Right forelimb (tissue), 1 donor: ENCODE data around the gene PRXL2B.
"Not testable (repeated sequence)": the region's sequence is repeated elsewhere in the genome, so short reads cannot be mapped to it uniquely, and the experiment has no call there.

Experiments used
- DNase-seq: peaks from one replicate; pipeline ENCODE4 v3.0.0-alpha.2; 2018

PRXL2B gene

DNA sequence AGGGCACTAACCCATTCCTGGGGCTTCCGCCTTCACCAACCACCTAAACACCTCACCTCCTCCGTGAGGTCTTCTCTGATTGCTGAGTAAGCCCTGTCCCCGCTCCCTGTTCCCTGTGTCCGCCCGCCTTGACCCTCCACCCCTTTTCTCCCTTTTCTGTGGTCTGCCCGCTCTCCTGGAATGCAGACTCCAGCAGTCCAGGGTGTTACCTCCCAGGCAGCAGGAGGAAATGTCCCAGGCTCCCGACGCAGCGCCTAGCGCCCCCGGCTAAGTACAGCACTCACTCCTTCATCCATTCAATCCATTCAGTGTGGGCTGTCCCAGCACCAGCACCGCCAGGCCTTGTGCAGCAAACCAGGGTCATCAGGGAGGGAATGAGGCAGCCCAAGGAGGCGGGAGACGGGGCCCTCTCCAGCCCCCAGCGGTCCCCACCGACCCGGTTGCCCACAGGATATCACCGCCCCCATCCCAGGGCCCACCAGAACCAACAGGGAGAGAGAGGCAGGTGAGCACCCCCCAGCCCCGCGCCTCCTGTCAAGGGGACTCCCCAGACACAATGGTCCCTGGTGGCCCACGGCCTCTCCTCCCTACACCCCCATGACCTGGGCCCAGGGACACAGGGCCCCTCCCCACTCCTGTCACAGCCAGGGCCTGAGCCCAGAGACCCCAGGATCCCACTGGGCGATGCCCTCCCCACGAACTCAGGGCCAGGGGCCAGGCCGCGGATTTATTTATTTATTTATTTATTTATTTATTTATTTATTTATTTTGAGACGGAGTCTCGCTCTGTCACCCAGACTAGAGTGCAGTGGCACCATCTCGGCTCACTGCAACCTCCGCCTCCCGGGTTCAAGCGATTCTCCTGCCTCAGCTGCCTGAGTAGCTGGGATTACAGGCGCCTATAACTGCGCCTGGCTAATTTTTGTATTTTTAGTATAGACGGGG is 20.2 kb upstream of the PRXL2B start:
- DNase-seq: no peak

DNA sequence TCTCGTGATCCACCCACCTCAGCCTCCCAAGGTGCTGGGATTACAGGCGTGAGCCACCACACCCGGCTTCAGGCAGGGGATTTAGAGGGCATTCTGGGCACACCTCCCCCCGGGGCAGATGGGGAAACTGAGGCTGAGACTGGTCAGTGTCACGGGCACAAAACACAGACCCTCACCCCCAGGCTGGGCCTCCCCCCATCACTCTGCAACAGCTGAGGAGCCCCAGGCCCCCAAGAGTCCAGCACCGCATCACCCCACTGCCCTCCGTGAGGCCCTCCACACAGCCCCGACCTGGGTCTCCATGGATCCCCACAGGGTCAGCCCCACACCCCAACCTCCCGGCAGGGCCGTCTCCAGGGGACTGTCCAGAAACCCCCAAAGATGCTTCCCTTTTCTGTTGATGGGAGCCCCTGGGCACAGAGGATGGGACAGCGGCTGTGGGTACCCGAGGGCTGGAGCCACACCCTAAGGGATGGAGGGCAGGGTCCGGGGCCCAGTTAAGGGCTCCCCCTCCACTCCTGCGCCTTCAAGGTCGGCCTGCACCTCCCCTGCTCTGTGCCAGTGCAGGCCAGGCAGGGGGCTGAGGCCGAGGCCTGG is 19.4 kb upstream of the PRXL2B start:
- DNase-seq: no peak

DNA sequence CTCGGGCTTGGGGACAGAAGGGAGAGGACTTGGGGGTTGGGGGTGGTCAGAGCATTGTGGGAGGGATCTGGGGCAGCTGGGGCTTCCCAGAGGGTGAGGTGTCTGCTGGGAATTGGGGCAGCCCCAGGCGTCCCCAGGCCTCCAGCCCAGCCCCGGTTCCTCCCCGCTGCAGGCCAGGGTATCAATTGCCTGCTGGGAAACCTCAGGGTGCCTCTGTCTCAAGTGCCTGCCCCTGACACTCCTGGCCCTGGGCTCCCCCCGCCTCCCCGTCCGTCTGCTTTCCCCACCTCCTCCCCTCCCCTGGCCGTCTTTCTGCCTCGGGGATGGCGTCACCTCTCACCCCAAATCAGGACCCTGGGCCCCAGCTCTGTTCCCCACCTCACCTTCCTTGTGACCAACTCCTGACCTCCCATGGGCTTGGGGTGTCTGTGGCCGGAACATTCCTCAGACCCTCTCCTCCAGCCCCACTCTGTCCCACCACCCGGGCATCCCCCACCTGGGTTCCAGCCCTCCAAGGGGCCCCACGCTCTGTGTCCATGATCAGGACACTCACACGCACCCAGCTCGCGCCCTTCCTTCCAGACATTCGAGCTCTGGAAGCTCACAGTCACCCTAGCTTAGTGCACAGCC is 18.3 kb upstream of the PRXL2B start:
- not testable (repeated sequence) for DNase-seq

DNA sequence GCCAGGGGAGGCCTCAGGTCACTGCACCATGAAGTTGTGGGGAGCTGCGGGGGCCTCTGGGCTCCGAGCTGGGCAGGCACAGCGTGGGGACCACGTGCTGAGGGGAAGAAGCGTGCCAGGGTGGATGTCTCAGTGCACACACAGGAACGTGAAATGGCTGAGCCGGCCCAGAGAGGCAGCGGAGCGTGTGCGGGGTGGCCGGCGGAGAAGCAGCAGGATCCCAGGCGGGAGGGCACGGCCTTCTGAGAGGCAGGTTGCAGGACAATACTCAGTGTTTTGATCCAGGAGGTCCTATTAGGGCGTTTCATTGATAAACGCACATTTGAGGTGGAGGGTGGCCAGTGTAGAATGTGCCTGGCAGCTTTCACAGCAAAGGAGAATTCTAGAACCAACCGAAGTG is 17.5 kb upstream of the PRXL2B start:
- no peak for DNase-seq

DNA sequence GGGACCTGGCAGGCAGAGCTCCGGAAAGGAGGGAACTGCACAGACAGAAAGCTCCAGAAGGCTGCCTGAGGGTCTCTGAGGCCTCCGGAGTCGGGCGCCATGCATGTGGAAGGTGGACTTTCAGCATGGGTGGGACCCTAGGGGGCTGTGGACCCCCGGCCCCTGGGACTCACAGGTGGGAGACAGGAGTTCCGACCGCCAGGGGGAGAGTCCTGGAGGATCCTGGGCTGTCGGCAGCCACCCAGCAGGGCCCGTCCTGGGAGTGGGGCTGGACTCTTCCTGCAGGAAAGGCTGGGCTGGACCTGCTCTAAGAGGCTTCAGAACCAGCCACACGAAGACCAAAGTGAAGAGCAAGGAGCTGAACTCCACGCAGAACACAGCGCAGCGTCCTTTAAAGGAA is 16.9 kb upstream of the PRXL2B start:
- not testable (repeated sequence) for DNase-seq

DNA sequence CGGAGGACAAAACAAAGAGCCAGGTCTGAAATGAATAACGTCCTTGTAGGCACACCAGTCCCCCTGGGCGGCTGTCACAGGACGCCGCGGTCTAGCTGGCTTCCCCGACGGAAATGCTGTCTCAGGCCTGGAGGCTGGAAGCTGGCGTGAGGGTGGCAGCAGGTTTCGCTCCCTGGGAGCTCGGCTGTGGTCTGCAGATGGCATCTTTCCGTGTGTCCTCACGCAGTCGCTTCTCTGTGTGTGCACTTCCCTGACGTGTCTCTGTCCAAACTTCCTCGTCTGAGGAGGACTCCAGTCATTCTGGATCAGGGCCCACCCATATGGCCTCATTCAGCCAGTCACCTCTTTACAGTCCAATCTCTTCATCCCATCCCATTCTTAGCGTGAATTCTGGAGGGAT is 16.2 kb upstream of the PRXL2B start:
- no peak for DNase-seq

DNA sequence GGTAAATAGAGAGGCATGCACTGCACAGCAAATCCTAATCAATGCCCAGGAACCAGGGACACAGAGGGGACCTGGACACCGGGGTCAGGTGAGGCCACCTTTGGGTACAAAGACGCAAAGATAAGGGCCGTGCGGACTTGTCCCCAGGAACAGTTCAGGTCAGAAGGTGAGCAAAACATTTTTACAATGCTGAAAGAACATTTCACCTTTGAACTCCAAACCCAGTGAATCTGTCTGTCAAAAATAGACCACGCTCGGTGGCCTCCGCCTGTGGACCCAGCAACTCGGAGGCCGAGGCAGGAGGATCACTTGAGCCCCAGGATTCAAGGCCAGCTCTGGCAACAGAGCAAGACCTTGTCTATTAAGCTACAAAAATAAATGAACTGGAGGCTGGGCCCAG is 15.2 kb upstream of the PRXL2B start:
- DNase-seq: no peak

DNA sequence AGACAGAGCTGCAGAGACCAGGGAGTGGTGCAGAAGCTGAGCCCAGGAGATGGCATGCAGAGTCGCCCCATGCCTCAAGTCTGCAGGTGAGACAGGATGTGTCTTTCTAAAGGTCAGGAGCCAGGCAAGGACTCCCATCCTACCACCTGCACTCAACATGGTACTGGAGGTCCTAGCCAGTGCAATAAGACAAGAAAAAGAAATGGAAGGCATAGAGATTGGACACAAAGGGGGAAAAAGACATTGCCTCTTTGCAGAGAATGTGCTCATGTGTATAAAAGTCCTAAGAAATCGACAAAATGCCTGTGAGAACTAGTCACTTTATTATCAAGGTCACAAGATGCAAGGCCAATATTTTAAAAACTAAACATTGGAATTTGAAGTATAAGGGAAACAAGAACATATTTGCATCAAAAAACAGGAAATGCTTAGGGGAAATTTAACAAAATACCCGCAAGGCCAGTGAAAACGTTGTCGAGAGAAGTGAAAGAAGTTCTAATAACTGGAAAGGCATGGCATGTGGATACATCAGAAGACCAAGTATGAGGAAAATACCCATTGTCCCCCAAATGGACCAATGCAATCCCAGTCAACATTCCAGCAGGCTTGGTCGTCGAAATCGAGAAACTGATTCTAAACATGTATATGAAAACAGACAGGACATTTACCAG is 13.2 kb upstream of the PRXL2B start:
- DNase-seq: no peak

DNA sequence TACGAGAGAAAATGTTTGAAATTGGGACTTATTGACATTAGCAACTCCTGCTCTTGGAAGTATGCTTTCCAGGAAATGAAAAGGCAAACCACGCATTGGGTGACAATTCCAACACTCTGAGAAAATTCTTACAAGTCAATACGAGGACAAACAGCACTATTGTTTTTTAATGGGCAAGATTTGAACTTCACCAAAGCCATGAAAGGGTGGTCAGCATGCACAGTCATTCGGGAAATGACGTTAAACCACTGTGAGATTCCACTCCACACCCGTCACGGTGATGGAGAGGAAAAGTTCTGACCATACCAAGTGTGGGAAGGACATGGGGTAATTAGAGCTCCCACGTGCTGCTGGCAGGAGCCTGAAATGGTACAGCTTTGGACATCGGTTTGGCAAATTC is 12.2 kb upstream of the PRXL2B start:
- DNase-seq: no peak

DNA sequence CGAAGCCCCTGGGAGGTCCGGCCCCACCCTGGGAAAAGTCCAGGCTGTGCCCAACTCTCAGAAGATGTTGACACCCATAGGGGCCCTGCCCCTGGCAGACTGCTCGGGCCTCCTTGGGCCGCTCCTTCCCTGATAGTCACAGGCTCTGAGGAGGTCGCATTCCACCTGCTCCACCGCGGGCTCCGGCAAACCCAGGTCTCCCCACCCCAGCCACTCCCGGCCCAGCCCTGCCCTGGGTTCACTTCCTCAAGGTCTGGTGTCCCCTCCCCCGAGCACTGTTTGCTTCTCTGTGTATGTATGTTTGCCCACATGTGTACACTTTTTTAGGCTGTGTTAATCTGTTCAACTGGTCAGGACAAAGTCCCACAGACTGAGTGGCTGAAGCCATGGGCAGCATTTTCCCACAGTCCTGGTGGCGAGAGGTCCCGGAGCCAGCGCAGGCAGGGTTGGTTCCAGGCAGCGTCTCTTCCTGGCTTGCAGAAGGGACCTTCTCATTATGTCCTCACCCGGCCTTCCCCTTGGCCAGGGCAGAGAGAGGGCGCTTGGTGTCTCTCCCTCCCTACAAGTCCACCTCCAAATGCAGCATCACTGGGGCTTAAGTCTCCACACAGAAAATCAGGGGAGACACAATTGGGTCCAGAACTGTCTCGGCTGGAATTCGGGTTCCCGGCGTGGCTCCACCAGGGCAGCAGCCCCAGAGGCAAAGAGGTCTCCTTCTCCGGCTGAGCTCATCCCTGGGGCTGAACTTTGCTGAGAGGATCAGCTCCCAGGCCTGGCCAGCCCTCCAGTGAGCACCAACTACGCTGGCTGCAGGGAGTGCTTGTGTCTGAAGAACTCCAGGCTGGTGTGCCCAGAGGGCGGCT is 10.5 kb upstream of the PRXL2B start:
- peak; percentile 36 for DNase-seq

DNA sequence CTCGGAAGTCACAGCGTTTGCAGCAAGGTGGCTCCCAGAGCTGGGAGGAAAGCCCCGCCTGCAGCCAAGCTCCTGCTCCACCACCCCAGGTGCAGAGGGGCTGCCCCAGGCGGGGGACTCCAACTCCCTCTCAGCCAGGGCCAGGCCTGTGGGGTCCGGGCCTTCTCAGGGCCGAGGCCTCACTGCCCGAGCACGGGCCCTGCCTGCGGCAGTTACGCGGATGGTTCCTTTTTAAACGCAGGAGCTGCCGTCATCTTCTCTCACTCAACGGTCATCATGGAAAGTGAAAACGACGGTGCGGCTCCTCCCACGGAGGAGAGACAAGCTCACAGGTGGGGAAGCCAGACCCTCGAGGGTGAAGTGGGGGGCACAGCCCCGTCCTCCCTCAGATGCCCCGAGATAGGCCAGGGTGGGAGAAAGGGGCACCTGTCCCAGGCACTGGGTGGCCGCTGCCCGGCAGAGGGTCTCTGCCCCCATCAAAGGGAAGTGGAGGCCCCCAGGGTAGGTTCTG is 9.0 kb upstream of the PRXL2B start:
- DNase-seq: peak; percentile 34

DNA sequence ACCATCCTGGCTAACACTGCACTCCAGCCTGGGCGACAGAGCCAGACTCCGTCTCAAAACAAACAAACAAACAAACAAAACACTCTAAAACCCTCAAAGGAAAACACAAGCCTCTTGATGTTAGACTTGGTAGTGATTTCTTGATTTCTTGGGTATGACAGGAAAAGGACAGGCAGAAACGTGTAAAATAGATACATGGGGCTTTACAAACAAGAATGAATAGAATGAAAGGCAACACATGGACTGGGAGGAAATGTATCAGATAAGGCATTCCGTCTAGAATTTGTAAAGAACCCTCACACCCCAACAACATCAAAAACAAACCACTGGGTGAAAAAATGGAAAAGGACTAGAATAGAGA is 7.8 kb upstream of the PRXL2B start:
- no peak for DNase-seq

DNA sequence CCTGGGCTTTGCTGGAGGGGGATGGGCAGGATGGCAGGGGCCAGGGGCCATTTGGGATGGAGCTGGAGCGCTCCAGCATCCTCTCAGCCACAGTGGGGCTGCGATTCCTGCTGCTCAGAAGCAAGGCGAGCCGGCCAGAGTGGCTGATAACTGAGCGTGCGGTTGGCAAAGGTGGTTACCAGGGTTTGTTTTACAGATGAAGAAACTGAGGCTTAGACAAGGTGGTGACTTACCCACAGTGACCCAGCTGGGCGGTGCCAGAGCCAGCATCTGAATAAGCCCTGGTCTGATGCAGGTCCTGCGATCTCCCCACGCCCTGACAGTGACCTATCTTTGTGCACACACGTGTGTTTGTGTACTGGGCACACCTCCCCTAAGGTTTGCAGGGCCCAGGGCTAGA is 5.9 kb upstream of the PRXL2B start:
- DNase-seq: no peak

DNA sequence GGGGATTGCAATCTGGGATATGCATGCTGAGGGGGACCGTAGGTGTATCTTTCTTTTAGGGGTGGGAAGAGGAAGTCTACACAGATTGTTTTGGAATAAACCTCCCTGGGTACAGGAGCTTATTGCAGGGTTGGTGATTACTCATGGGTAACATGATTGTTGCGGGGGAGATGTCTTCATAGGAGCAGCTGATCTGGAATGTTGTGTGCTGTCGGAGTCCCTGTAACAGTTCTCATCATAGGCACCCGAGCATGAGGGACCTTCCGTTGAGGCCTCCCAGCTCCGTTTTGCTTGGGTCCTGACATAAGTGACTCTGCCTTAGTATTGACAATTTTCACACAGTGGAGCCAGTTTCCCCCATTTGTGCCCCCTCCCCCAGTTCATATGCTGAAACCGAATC is 4.2 kb upstream of the PRXL2B start:
- no peak for DNase-seq

DNA sequence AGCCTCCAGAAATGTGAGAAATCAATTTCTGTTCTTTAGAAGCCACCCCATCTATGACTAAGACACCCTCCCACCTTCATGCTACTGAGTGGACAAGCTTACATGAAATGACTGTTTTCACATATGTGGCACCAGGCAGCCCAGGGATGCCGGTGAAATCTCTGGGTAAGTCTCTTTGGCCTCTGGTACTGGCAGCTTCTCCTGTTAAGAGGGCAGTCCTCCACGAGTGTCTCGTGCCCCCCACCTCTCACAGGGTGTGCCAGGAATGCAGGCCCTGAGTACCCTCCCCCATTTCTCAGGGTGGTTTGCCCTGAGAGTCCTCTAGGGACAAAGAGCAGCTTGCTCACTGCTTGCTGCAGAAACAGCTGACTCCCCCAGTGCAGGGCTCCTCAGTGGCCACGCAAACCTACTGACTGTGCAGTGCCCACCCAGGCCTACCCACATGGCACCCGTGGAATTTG is 3.2 kb upstream of the PRXL2B start:
- DNase-seq: peak; percentile 24

DNA sequence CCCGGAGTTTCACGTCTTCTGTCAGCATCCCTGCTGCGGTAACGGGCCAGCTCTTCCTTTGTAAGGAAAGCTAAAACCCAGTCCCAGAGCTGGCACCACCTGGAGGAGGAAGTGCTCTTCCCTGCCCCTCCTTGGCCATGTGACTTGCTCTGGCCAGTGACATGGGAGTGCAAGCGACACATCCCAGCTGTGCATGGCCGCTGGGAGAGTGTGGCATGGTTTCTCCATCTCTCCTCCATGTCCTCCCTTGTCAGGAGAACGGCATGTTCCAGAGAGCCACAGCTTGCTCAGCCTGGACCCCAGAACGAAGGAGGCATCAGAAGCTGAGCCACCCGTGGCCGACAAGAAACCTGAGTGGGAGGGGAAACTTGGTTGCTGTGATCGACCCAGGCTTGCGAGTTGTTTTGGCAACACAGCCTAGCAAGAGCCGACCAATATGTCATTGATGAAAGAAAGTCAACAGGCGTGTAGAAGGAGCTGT is 2.7 kb upstream of the PRXL2B start:
- DNase-seq: peak; percentile 30

DNA sequence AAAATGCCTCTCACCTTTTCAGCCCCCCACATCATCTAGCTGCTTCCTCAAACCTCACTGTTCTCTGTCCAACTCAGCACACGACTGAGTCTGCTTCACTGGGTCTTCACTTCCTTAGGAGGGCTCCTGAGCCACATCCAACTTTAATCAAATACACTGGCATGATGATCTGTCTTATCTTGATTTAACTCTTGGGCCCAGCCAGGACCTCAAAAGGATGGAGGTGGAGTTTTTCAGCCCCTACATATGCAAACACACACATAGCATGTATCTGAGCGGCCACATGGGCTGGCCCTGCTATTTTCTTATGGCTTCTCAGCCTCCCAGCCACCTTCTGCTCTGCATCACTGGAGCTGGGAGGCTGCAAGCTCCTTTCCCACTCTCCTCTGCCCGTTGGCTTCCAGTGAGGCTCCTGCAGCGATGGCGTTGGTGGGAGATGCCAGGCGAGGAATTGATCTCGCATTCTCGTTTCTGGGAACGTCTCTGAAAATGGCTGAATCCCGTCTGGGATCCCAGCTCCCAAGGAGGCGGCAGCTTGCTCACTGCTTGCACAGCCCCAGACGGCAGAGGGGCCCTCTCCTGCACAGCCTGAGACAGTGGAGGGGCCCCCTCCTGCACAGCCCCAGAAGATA is 1.8 kb upstream of the PRXL2B start:
- peak; percentile 41 for DNase-seq

DNA sequence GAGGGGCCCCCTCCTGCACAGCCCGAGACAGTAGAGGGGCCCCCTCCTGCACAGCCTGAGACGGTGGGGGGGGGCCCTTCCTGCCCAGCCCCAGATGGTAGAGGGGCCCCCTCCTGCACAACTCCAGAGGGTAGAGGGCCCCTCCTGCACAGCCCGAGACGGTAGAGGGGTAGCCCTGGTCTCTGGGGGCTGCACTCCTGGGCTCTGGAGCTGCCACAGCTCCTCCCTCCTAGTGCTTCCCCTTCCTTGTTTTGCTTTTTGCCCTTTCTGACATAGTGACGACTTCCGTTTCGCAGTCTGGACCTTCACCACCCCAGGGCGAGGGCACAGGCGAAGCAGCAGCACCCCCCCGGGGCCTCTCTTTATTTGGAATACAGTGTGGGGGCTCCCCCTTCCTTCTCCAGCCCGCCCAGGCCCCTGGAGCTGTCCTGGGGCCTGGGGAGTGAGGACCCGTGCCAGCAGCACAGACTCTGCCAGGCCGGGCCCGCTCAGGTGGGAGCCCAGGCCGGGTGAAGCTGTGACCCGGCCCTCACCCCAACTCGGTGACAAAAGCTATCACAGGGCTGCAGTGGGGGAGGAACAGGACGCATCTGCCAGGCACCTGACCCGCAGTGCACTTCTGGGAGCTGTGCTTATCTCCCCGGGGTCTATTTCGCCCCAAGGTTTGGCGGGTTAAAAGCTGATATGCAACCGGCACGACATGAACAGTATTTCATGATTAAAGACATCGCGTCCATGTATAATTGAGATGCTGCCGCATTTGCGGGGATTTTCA is 1.1 kb upstream of the PRXL2B start:
- DNase-seq: peak; percentile 65

DNA sequence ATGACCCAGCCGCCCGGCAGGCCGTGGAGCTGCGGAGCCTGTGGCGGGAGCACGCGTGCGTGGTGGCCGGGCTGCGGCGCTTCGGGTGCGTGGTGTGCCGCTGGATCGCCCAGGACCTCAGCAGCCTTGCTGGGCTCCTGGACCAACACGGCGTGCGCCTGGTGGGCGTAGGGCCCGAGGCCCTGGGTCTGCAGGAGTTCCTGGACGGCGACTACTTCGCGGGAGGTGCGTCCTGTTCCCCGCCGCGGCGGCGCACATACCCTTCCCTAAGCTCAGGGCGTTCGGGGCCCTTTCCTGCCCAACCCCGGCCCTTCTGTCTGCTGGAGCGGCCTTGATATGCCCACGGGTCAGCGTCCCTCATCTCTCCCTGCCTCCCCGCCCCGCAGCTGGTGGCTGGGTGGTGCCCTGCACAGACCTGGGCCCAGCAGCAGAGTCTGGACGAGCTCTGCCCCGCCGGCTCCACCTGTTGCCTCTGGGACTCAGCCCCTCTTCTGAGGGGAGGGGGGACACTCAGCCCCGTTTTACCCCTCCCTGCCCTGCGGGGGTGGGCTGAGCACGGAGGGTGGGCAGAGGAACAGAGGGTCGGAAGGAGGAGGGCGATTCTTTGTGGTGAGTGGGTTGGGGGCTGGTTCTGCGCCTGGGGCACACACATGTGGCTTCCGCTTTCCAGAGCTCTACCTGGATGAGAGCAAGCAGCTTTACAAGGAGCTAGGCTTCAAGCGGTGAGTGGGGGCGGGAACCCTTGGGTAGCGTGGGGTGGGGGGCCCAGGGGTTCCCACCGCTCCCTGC is 688 bp downstream of the PRXL2B start:
- no peak for DNase-seq
